SK-N-MC (cell line): ENCODE data around the gene FRG1.
"Not testable (repeated sequence)": the region's sequence is repeated elsewhere in the genome, so short reads cannot be mapped to it uniquely, and the experiment has no call there.

Experiments used
- EZH2 ChIP-seq: fragments of 200-600 bp; sonication (generic); IDR thresholded peaks from one replicate; pipeline ENCODE4 v1.6.1; 2017; ENCODE audit warnings: antibody characterized with exemption
- FOXP2 ChIP-seq: optimal IDR thresholded peaks from 2 replicates; pipeline ENCODE3; 2011; ENCODE audit warnings: mild to moderate bottlenecking, moderate library complexity; ENCODE audit not compliant: insufficient read depth; ENCODE audit errors: extremely low read length, control extremely low read depth
- POLR2AphosphoS5 ChIP-seq: IDR thresholded peaks from 2 replicates; pipeline ENCODE4 v1.6.1; 2012; ENCODE audit warnings: mild to moderate bottlenecking, low read depth, low read length, borderline replicate concordance

- TF ChIP-seq FOXP2, POLR2AphosphoS5, EZH2: not testable (repeated sequence)
These were observed 36.1 kb upstream of the FRG1 start for GRCh38 chr4:189904420-189905027.
